ENCODE results near the gene DDX24. TPM values are rescaled to one million over a fixed set of nuclear protein-coding genes. Genes with fewer than 3 reads are reported as not detected.
A peak's percentile ranks its signal among the peaks of the same experiment; 100 is the strongest.

Gene DDX24
- total and polyA plus RNA-seq, 5 donors from 2014 or later, result 221 to 518 (median 257) TPM

DNA sequence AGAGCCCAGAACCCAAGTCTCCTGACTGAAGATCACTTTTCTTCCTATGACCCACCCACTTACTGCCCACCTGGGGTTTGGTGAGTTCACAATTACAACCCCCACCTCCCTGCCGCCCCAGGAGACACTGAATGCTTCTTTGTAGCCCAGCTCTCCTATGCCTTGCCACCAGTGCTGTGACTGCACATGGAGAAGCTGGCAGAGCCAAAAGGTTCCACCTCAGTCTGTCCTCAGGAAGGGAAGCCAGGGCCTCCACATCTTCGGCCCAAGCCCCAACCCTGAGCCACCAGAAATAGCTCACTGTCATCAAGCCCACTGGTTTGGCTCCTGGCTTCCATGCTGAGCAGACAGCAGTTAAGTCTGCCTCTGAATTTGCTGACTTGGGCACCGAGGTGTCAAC, 29.2 kb downstream of the DDX24 start:
- peaks cover 66% of the 10 kb centered on the region for H3K36me3 Mint-ChIP-seq
- Histone ChIP-seq H3K4me3 (ENCODE audit: low read depth, low read length) (no peak overlapping the region), H3K9me3 (ENCODE audit: control insufficient read depth in 2 of 2, low read length in 2 of 2) (no peaks in the 10 kb centered on the region), H3K27me3 (ENCODE audit: control insufficient read depth, insufficient read depth, low read length) (no peaks in the 10 kb centered on the region), H3K36me3 (ENCODE audit: control insufficient read depth, insufficient read depth, low read length) (peaks cover 97% of the 10 kb centered on the region), H3K27ac (ENCODE audit: insufficient read depth, low read length, poor library complexity, severe bottlenecking) (no peak overlapping the region), H3K4me1 (ENCODE audit: control insufficient read depth, insufficient read depth, low read length, poor library complexity, severe bottlenecking) (peaks cover 3% of the 10 kb centered on the region)
- H3K4me1 Mint-ChIP-seq, result peaks cover 4 to 26% (median 16%) of the 10 kb centered on the region in 4 donors
- peaks cover 0 to 2% (median 0%) of the 10 kb centered on the region in 7 donors for H3K9me3 Mint-ChIP-seq
- peaks cover 4% of the 10 kb centered on the region for H3K27me3 Mint-ChIP-seq
- DNase-seq (no peak), ATAC-seq (ENCODE audit: low read depth in 2 of 2) (no peak)
- H3K4me3 Mint-ChIP-seq, result no peak overlapping the region
- H3K27ac Mint-ChIP-seq, result no peak overlapping the region

DNA sequence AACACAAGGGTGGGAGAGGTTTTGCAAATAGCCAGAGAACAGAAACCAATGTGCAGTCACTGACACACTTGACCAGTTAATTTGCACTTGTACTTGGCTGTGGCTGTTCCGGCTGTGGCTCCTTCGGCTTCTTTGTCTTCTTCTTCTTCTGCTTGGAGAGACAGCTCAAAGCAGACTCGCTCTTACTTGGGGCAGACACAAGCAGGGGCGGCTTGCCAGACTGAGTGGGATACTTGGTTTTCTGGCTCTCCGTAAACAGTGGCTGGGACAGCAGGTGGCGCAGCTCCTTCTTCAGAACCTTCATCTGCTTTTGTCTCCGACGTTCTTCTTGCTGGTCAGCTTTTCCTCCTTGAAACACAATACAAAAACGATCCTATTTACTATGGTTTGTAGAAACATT, 29.9 kb downstream of the DDX24 start:
- Histone ChIP-seq H3K4me3 (ENCODE audit: low read depth, low read length) (no peak overlapping the region), H3K9me3 (ENCODE audit: control insufficient read depth in 2 of 2, low read length in 2 of 2) (no peaks in the 10 kb centered on the region), H3K27ac (ENCODE audit: insufficient read depth, low read length, poor library complexity, severe bottlenecking) (no peak overlapping the region), H3K36me3 (ENCODE audit: control insufficient read depth, insufficient read depth, low read length) (peaks cover 97% of the 10 kb centered on the region), H3K4me1 (ENCODE audit: control insufficient read depth, insufficient read depth, low read length, poor library complexity, severe bottlenecking) (no peaks in the 10 kb centered on the region), H3K27me3 (ENCODE audit: control insufficient read depth, insufficient read depth, low read length) (no peaks in the 10 kb centered on the region)
- ATAC-seq (ENCODE audit: low read depth in 2 of 2), result no peak
- H3K4me3 Mint-ChIP-seq, result peak overlapping the region in 1 of 4 donors; percentile 33
- H3K4me1 Mint-ChIP-seq, result peaks cover 0 to 19% (median 10%) of the 10 kb centered on the region in 4 donors
- H3K9me3 Mint-ChIP-seq, result peaks cover 0 to 2% (median 0%) of the 10 kb centered on the region in 7 donors
- peaks cover 62% of the 10 kb centered on the region for H3K36me3 Mint-ChIP-seq
- DNase-seq, result no peak
- H3K27me3 Mint-ChIP-seq, result peaks cover 4% of the 10 kb centered on the region
- H3K27ac Mint-ChIP-seq, result peak overlapping the region in 1 of 3 donors; percentile 29

DNA sequence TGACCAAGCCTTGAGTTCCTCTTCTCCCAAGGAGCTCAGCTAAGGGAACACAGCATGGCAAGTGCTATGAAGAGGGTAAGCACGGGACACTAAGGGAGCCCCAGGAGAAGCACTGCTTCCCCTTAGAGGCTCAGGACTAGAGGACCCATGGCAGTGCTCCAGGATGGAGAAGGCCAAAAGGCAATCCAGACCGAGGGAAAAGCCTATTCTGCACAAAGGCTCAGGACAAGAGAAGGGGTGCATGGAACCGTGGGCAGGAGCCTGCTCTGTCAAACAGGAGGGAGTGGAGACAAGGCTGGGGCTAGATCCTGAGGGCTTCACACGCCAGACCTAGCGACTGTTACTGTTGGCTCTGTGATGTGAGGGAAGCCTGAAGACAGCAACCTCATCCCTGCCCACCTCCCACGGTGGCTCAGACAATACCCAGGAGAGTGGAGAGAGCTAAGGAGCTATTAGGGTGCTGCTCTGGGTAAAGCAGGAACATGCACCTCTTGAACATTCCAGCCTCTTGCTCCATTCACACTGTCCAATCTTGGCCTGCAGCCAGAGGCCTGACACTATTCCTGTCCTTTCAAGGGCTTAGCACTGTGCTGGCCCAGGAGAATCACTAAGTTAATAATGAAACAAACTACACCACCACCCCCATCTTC, 30.6 kb downstream of the DDX24 start:
- Histone ChIP-seq H3K4me3 (ENCODE audit: low read depth, low read length) (no peak overlapping the region), H3K4me1 (ENCODE audit: control insufficient read depth, insufficient read depth, low read length, poor library complexity, severe bottlenecking) (no peaks in the 10 kb centered on the region), H3K27me3 (ENCODE audit: control insufficient read depth, insufficient read depth, low read length) (no peaks in the 10 kb centered on the region), H3K27ac (ENCODE audit: insufficient read depth, low read length, poor library complexity, severe bottlenecking) (no peak overlapping the region), H3K36me3 (ENCODE audit: control insufficient read depth, insufficient read depth, low read length) (peaks cover 95% of the 10 kb centered on the region), H3K9me3 (ENCODE audit: control insufficient read depth in 2 of 2, low read length in 2 of 2) (no peaks in the 10 kb centered on the region)
- peaks cover 0 to 2% (median 0%) of the 10 kb centered on the region in 7 donors for H3K9me3 Mint-ChIP-seq
- DNase-seq (no peak), ATAC-seq (ENCODE audit: low read depth in 2 of 2) (no peak)
- H3K4me1 Mint-ChIP-seq, result peaks cover 0 to 16% (median 6%) of the 10 kb centered on the region in 4 donors
- H3K27ac Mint-ChIP-seq, result peak overlapping the region in 2 of 3 donors; percentile 34 to 56
- peaks cover 58% of the 10 kb centered on the region for H3K36me3 Mint-ChIP-seq
- no peak overlapping the region for H3K4me3 Mint-ChIP-seq
- peaks cover 4% of the 10 kb centered on the region for H3K27me3 Mint-ChIP-seq

DNA sequence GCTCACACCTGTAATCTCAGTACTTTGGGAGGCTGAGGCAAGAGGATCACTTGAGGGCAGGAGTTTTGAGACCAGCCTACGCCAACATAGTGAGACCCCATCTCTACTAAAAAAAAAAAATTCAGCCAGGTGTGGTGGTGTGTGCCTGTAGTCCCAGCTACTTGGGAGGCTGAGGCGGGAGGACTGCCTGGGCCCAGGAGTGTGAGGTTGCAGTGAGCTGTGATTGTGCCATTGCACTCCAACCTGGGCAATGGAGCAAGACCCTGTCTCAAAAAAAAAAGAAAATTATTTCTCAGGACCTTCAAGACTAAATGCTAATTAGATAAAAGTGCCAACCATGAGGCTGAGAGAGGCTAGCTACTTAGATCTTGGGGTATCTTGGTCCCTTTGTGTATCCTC, 31.4 kb downstream of the DDX24 start:
- peaks cover 0 to 16% (median 4%) of the 10 kb centered on the region in 4 donors for H3K4me1 Mint-ChIP-seq
- no peak overlapping the region for H3K4me3 ChIP-seq (ENCODE audit: low read depth, low read length)
- no peaks in the 10 kb centered on the region for H3K27me3 ChIP-seq (ENCODE audit: control insufficient read depth, insufficient read depth, low read length)
- H3K36me3 ChIP-seq (ENCODE audit: control insufficient read depth, insufficient read depth, low read length), result peaks cover 91% of the 10 kb centered on the region
- no peak overlapping the region for H3K4me3 Mint-ChIP-seq
- H3K27me3 Mint-ChIP-seq, result peaks cover 4% of the 10 kb centered on the region
- H3K9me3 ChIP-seq (ENCODE audit: control insufficient read depth in 2 of 2, low read length in 2 of 2), result no peaks in the 10 kb centered on the region
- H3K4me1 ChIP-seq (ENCODE audit: control insufficient read depth, insufficient read depth, low read length, poor library complexity, severe bottlenecking), result no peaks in the 10 kb centered on the region
- peaks cover 55% of the 10 kb centered on the region for H3K36me3 Mint-ChIP-seq
- ATAC-seq (ENCODE audit: low read depth in 2 of 2), result no peak
- no peak overlapping the region for H3K27ac ChIP-seq (ENCODE audit: insufficient read depth, low read length, poor library complexity, severe bottlenecking)
- H3K9me3 Mint-ChIP-seq, result peaks cover 0 to 2% (median 0%) of the 10 kb centered on the region in 7 donors
- DNase-seq, result no peak
- no peak overlapping the region for H3K27ac Mint-ChIP-seq

DNA sequence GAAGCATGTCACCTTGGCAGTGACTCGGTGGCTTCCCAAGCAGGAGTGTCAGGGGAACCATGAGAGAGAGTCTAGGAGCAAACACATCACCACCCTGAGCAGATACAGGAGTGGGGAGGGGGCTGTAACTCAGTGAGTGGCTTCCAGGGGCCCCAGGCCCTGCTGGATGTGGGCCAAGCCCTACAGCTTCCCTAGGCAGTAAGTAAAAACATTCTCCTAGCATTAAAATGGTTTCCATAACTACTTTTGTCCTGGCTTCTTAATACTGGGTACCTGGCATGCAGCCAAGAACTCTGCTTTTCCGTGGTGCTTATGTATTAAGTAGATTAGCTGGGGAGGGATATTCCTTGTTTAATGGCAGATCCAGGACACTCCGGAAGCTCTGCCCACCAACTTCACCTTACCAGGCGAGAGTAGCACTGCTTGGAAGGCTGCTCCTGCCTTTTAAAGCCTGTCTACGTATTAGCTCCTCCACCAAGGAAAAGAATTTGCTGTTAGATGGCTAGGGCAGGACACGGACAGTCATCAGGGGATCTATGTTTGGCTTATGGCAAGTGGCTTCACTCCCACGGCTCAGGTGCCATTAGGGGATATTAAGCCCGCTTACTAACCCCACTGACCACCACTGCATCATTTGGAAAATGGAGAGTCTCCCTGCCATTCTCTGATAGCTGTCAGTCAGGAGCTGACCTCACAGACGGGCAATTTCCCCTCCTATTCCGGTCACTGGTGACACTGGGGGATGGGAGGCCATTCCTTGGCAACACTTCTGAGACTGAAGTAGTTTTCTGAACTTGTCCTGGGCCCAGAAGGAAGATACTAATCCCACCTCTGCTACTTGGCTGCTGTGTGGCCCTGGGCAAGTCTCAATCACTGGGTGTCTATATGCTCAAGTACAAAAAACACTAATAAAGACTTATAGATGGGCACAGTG, 32.0 kb downstream of the DDX24 start:
- no peak overlapping the region for H3K27ac ChIP-seq (ENCODE audit: insufficient read depth, low read length, poor library complexity, severe bottlenecking)
- H3K36me3 ChIP-seq (ENCODE audit: control insufficient read depth, insufficient read depth, low read length), result peaks cover 84% of the 10 kb centered on the region
- Mint-ChIP-seq H3K4me3 (no peak overlapping the region), H3K36me3 (peaks cover 48% of the 10 kb centered on the region), H3K27ac (peak overlapping the region in 1 of 3 donors; percentile 25), H3K27me3 (peaks cover 4% of the 10 kb centered on the region), H3K9me3 (peaks cover 0 to 2% (median 0%) of the 10 kb centered on the region in 7 donors), H3K4me1 (peaks cover 0 to 11% (median 2%) of the 10 kb centered on the region in 4 donors)
- ATAC-seq (ENCODE audit: low read depth in 2 of 2) (no peak), DNase-seq (no peak)
- H3K4me3 ChIP-seq (ENCODE audit: low read depth, low read length), result no peak overlapping the region
- no peaks in the 10 kb centered on the region for H3K9me3 ChIP-seq (ENCODE audit: control insufficient read depth in 2 of 2, low read length in 2 of 2)
- no peaks in the 10 kb centered on the region for H3K27me3 ChIP-seq (ENCODE audit: control insufficient read depth, insufficient read depth, low read length)
- H3K4me1 ChIP-seq (ENCODE audit: control insufficient read depth, insufficient read depth, low read length, poor library complexity, severe bottlenecking), result no peaks in the 10 kb centered on the region

DNA sequence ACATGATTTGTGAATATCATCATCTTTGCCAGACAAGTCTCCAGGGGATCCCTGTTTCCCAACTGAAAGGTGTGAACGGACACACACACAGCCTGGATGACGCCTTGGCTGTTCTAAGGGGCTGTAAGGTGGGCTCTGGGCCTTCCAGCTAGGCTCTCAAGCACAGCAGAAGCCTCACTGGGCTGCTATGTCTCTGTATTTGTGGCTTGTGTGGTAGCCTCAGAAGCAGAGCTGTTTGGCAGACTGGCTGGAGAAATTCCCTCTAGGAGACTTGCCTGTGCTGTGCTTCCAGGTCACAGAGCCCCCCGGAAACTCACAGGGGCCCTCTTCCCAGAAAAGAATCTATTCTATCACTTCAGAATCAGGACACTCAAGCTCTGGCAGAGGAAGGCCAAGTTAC, 33.4 kb downstream of the DDX24 start:
- Mint-ChIP-seq H3K9me3 (peaks cover 0 to 2% (median 0%) of the 10 kb centered on the region in 7 donors), H3K4me3 (no peak overlapping the region), H3K36me3 (peaks cover 41% of the 10 kb centered on the region), H3K27me3 (peaks cover 4% of the 10 kb centered on the region), H3K4me1 (peaks cover 0 to 6% (median 2%) of the 10 kb centered on the region in 4 donors), H3K27ac (no peak overlapping the region)
- ATAC-seq (ENCODE audit: low read depth in 2 of 2) (no peak), DNase-seq (no peak)
- Histone ChIP-seq H3K4me3 (ENCODE audit: low read depth, low read length) (no peak overlapping the region), H3K36me3 (ENCODE audit: control insufficient read depth, insufficient read depth, low read length) (peaks cover 73% of the 10 kb centered on the region), H3K27me3 (ENCODE audit: control insufficient read depth, insufficient read depth, low read length) (no peaks in the 10 kb centered on the region), H3K4me1 (ENCODE audit: control insufficient read depth, insufficient read depth, low read length, poor library complexity, severe bottlenecking) (no peaks in the 10 kb centered on the region), H3K9me3 (ENCODE audit: control insufficient read depth in 2 of 2, low read length in 2 of 2) (no peaks in the 10 kb centered on the region), H3K27ac (ENCODE audit: insufficient read depth, low read length, poor library complexity, severe bottlenecking) (no peak overlapping the region)

DNA sequence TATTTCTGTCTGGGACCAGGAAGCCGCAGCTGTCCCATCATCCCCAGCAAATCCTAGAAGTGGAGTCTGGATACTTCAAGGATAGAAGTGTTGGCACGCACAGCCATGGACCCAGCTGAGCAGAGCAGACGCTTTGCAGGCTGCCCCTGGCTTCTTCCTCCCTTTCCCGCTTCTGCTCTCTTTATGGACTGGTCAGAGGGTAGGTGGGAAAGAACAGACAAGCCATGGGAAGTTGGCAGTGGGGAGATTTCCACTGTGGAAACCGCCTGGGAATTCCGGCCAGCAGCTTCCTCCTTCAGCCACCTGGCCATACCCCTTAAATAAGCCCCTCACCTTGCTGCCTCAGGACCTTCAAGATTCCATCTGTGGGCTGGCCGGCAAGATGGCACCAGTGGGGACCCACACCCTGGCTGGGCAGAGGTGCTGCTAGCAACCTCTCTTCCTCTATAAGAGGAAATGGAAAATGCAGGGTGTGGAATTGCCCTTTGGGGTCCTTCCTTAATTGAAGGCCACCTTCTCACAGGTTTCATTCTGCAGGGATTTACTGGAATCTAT, 34.2 kb downstream of the DDX24 start:
- Mint-ChIP-seq H3K27ac (peak overlapping the region in 2 of 3 donors; percentile 14 to 26), H3K4me3 (no peak overlapping the region), H3K27me3 (peaks cover 4% of the 10 kb centered on the region), H3K4me1 (no peaks in the 10 kb centered on the region), H3K36me3 (peaks cover 34% of the 10 kb centered on the region), H3K9me3 (peaks cover 0 to 2% (median 0%) of the 10 kb centered on the region in 7 donors)
- no peak for DNase-seq
- H3K4me3 ChIP-seq (ENCODE audit: low read depth, low read length), result no peak overlapping the region
- H3K4me1 ChIP-seq (ENCODE audit: control insufficient read depth, insufficient read depth, low read length, poor library complexity, severe bottlenecking), result no peaks in the 10 kb centered on the region
- H3K9me3 ChIP-seq (ENCODE audit: control insufficient read depth in 2 of 2, low read length in 2 of 2), result no peaks in the 10 kb centered on the region
- ATAC-seq (ENCODE audit: low read depth in 2 of 2), result no peak
- peaks cover 65% of the 10 kb centered on the region for H3K36me3 ChIP-seq (ENCODE audit: control insufficient read depth, insufficient read depth, low read length)
- H3K27me3 ChIP-seq (ENCODE audit: control insufficient read depth, insufficient read depth, low read length), result no peaks in the 10 kb centered on the region
- no peak overlapping the region for H3K27ac ChIP-seq (ENCODE audit: insufficient read depth, low read length, poor library complexity, severe bottlenecking)

All from CD4-positive, CD25-positive, alpha-beta regulatory T cell (primary cell).